GM12875 (cell line): Measurements from ENCODE around the gene SLC45A3.

Experiments used
- H3K4me3 ChIP-seq: one replicate; pipeline ENCODE4 v1.5.1; 2011; ENCODE audit warnings: low read depth, low read length, control low read depth
- TF ChIP-seq, protein P1 (sequence below): IDR thresholded peaks from 2 replicates; pipeline ENCODE4 v1.5.1; 2011; ENCODE audit warnings: low read depth, mild to moderate bottlenecking, control low read depth, inconsistent platforms, low read length, moderate library complexity, borderline replicate concordance; ENCODE audit not compliant: insufficient read depth

Gene SLC45A3

DNA sequence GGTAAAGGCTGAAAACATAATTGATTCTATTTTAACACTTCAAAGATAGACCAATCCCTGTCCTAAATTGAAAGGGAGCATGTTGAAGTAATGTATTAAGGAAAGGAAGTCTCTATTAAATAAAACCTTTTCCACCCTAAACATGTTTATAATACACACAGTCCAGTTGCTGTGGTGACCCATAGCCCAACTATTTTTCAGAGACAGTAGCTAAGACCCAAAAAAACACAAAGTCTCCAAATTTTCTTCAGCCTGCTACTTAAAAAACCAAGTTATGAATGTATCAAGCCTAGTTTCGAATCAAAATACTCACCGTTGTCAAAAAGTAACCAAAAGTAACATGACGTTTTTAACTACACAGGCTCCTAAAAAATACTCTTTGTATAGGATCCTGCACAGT is 50.1 kb downstream of the SLC45A3 start:
- H3K4me3 ChIP-seq = peak overlapping the region; percentile 86
- TF ChIP-seq, protein P1, sequence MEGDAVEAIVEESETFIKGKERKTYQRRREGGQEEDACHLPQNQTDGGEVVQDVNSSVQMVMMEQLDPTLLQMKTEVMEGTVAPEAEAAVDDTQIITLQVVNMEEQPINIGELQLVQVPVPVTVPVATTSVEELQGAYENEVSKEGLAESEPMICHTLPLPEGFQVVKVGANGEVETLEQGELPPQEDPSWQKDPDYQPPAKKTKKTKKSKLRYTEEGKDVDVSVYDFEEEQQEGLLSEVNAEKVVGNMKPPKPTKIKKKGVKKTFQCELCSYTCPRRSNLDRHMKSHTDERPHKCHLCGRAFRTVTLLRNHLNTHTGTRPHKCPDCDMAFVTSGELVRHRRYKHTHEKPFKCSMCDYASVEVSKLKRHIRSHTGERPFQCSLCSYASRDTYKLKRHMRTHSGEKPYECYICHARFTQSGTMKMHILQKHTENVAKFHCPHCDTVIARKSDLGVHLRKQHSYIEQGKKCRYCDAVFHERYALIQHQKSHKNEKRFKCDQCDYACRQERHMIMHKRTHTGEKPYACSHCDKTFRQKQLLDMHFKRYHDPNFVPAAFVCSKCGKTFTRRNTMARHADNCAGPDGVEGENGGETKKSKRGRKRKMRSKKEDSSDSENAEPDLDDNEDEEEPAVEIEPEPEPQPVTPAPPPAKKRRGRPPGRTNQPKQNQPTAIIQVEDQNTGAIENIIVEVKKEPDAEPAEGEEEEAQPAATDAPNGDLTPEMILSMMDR = no peak

DNA sequence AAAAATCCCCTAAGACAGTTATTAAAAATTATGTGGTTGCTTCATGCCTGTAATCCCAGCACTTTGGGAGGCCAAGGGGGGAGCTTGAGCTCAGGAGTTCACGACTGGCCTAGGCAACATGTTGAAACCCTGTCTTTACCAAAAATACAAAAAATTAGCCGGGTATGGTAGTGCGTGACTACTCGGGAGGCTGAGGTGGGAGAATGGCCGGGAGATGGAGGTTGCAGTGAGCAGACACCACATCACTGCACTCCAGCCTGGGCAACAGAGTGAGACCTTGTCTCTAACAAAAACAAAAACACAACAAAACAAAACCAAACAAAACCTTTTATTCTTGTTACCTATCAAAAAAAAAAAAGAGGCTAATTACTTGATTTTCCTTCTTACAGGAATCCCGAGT is 50.6 kb downstream of the SLC45A3 start:
- H3K4me3 ChIP-seq = peak overlapping the region; percentile 86
- TF ChIP-seq, protein P1 = no peak

DNA sequence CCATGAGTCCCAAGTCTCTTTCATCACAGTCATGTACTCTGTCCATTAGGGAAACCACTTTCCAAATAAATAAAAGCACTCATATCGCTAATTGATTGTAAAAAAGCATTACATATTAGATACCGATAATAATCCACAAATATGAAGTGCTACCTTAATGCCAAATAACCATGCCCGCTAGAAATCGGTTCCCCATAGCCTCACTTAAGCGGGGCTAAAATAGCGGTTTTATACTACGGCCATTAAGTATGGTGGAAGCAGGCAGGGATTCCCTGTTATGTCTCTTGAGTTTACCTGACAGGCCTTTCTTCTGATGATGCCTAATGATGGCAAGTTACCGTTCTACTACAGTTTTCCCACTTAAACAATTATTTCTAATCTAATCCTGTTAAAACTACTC is 52.4 kb downstream of the SLC45A3 start:
- no peak overlapping the region for H3K4me3 ChIP-seq
- TF ChIP-seq, protein P1 = no peak

GRCh38 chr1:205626216-205626615 is 54.1 kb downstream of the SLC45A3 start:
- TF ChIP-seq, protein P1 = no peak
- H3K4me3 ChIP-seq = no peak overlapping the region

DNA sequence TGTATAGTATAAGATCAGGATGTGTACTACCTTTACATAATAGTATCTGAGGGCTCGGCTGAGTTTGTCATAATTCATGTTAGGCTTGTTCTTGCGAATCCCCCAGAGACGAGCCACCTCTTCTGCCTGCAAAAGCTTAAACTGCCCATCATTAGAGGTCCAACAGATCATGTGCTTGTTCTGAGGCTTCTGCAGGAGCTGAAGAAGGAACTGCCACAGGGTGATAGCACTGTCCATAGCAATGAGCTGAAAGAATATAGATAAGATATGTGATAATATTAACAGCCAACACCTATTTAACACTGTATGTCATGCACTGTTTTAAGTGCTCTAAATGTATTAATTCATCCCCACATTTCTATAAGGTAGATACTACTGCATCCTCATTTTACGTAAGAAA is 56.7 kb downstream of the SLC45A3 start:
- TF ChIP-seq, protein P1 = no peak
- H3K4me3 ChIP-seq = no peak overlapping the region

GRCh38 chr1:205620269-205620668 is 60.0 kb downstream of the SLC45A3 start:
- TF ChIP-seq, protein P1 = no peak
- no peak overlapping the region for H3K4me3 ChIP-seq

- TF ChIP-seq, protein P1 = no peak
Measured at GRCh38 chr1:205619376-205619775, 60.9 kb downstream of the SLC45A3 start.

More at GRCh38 chr1:205619376-205619775, 60.9 kb downstream of the SLC45A3 start:
- H3K4me3 ChIP-seq = no peak overlapping the region
